Heart right ventricle (tissue), 16 donors: ENCODE data around the gene ADM2. TPM values are rescaled to one million over a fixed set of nuclear protein-coding genes. Genes with fewer than 3 reads are reported as not detected.
"Not testable (repeated sequence)": the region's sequence is repeated elsewhere in the genome, so short reads cannot be mapped to it uniquely, and the experiment has no call there.

Experiments
- ATAC-seq, 8 donors: fragments of 200-7000 bp; cut with Tn5 transposase; one replicate each; pipeline ENCODE4 v1.9.1; 2020; ENCODE audit warnings: mild to moderate bottlenecking in 8 of 8, moderate library complexity in 8 of 8, moderate number of reproducible peaks in 1 of 8
- DNase-seq, 2 donors: peaks; one replicate each; pipeline ENCODE4 v3.0.0-alpha.2; 2020
- H3K27ac ChIP-seq, 10 donors: fragments of 200-600 bp; sonication (generic) in 2 of 10; one replicate each; pipeline versions ENCODE4 v1.5.0 to v1.8.0; 2020 to 2022; ENCODE audit warnings: mild to moderate bottlenecking in 3 of 10
- H3K27me3 ChIP-seq, 7 donors: fragments of 200-600 bp; one replicate each; pipeline ENCODE4 v1.8.0; 2021 to 2022; ENCODE audit warnings: mild to moderate bottlenecking in 2 of 7
- H3K36me3 ChIP-seq, 9 donors: fragments of 200-600 bp; sonication (generic) in 1 of 9; one replicate each; pipeline versions ENCODE4 v1.5.0 to v1.8.0; 2020 to 2022; ENCODE audit warnings: mild to moderate bottlenecking in 2 of 9
- H3K4me1 ChIP-seq, 9 donors: fragments of 200-600 bp; sonication (generic) in 1 of 9; one replicate each; pipeline versions ENCODE4 v1.5.0 to v1.8.0; 2020 to 2022; ENCODE audit warnings: mild to moderate bottlenecking in 4 of 9
- H3K4me3 ChIP-seq, 10 donors: fragments of 200-600 bp; sonication (generic) in 2 of 10; one replicate each; pipeline versions ENCODE4 v1.5.0 to v1.8.0; 2020 to 2022; ENCODE audit warnings: mild to moderate bottlenecking in 7 of 10, moderate library complexity in 2 of 10
- H3K9me3 ChIP-seq, 11 donors: fragments of 200-600 bp in 10 of 11; sonication (generic) in 2 of 11; one replicate each; pipeline versions ENCODE4 v1.5.0 to v1.8.0; 2013 to 2022; ENCODE audit warnings: mild to moderate bottlenecking in 2 of 11, control low read depth in 1 of 11, moderate library complexity in 1 of 11
- WGBS, 2 donors: extraction: QIAGEN DNeasy Blood & Tissue Kit; methylation state at CpG; one replicate each; pipeline ENCODE4 v1.1.7; 2013; ENCODE audit warnings: inconsistent platforms in 1 of 2; 5-methylcytosine and 5-hydroxymethylcytosine counted together
- intact Hi-C, 10 donors: fragments of 100-400 bp; cut with DNase I; formaldehyde crosslinking; loops; one replicate each; pipeline versions ENCODE4 v1.11.1 to v1.14.2; 2022
- polyA plus RNA-seq, 2 donors: library from polyadenylated mRNA; stranded (reverse); fragments of 200-250 nt; gene quantifications; one replicate each; pipeline ENCODE4 v1.2.3, GENCODE V29; 2013
- total RNA-seq, 10 donors: library from RNA; stranded (reverse); fragmentation: NEBNext Ultra II Directional in 3 of 10; extraction: Animal tissue kit (Norgen Biotek cat#: 25700) in 3 of 10; gene quantifications; one replicate each; pipeline versions ENCODE4 v1.2.1 to v1.2.4, GENCODE V29; 2021 to 2023
- TF ChIP-seq, protein P1 (sequence below), 9 donors: fragments of 200-600 bp; sonication (generic) in 2 of 9; IDR thresholded peaks; one replicate each; pipeline versions ENCODE4 v1.5.0 to v1.8.0; 2021 to 2022; ENCODE audit warnings: antibody characterized with exemption in 9 of 9, mild to moderate bottlenecking in 5 of 9, moderate library complexity in 1 of 9
- donor health status: Arrhythmogenic right ventricular cardiomyopathy.
- donor health status: ischemic (EF 13 %, LVEDD 7.1; RV severe dilation, severe dysfunction).
- donor health status: healthy with polysubstance abuse.
- donor health status: DM: no; HTN: yes; CAD: no.
- donor health status: DM: no; HTN: no; CAD: no.
- donor health status: ischemic (EF 25% LVEDD 6.9; RV normal size, moderate dysfunction).
- donor health status: ischemic (EF 25% LVEDD 5.7; RV mildly dilated, moderate dysfunction).
- donor health status: healthy.
- donor health status: DM: yes; HTN: yes; CAD: no.
- donor health status: Ischemic cardiomyopathy.
- donor health status: ischemic (EF 35%, LVEDD 5.7; RV mildly dilated, moderate dysfunction).
- donor health status: nonischemic (EF 11% LVEDD 7.7; RV severe dilation, severe dysfunction).
- donor health status: DM: yes; HTN: yes; CAD: no.
- donor health status: PGD.
- donor health status: ischemic (EF 29% LVEDD 5.4; RV normal size, mild dysfunction).
- donor health status: nonischemic (EF 23%, LVEDD 6.1; RV moderate dilation, normal function).

The ADM2 gene
- total and polyA plus RNA-seq, 12 donors, result 0.07 to 0.53 (median 0.15) TPM; not detected in 7

DNA sequence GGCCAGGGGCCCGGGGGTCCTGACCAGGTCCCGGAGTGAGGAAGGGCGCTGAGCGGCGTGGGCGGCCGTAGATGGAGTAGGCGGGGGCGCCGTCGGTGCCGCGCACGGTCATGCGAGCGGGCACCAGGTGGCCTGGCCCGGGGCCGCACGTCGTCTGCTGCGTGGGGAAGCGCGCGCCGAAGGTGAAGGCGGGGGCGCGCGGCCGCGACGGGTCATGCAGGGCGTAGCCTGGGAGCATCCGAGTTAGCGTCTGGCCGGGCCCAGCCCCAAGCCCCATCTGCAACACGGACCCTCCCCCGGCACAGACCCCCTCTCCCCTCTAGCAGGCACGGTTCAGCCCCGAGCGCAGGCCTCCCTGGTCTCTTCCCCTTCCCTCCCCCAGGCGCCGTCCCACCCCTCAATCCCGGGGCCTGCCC, 50.2 kb downstream of the ADM2 start:
- Histone ChIP-seq H3K27ac (peak overlapping the region; percentile 84 to 99 (median 95)), H3K9me3 (no peaks in the 10 kb centered on the region), H3K36me3 (peaks cover 0 to 18% (median 0%) of the 10 kb centered on the region in 9 donors), H3K4me3 (peak overlapping the region; percentile 40 to 86 (median 71)), H3K27me3 (peaks cover 3 to 59% (median 25%) of the 10 kb centered on the region in 7 donors), H3K4me1 (peaks cover 9 to 70% (median 44%) of the 10 kb centered on the region in 9 donors)
- ATAC-seq (peak; percentile 5 to 31 (median 23)), DNase-seq (peak; percentile 52 to 67)
- TF ChIP-seq, protein P1, sequence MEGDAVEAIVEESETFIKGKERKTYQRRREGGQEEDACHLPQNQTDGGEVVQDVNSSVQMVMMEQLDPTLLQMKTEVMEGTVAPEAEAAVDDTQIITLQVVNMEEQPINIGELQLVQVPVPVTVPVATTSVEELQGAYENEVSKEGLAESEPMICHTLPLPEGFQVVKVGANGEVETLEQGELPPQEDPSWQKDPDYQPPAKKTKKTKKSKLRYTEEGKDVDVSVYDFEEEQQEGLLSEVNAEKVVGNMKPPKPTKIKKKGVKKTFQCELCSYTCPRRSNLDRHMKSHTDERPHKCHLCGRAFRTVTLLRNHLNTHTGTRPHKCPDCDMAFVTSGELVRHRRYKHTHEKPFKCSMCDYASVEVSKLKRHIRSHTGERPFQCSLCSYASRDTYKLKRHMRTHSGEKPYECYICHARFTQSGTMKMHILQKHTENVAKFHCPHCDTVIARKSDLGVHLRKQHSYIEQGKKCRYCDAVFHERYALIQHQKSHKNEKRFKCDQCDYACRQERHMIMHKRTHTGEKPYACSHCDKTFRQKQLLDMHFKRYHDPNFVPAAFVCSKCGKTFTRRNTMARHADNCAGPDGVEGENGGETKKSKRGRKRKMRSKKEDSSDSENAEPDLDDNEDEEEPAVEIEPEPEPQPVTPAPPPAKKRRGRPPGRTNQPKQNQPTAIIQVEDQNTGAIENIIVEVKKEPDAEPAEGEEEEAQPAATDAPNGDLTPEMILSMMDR (IDR thresholded peaks at IDR 0.05), result no peak
- WGBS, 2 donors, result 1 to 2% methylated on average over 24 to 44 of the region's 44 CpGs
- intact Hi-C loops, result loop anchor here in 2 of 10 donors (5.0 kb wide), 1 partner anchor 91 kb away; no protein-coding TSS in a partner anchor

DNA sequence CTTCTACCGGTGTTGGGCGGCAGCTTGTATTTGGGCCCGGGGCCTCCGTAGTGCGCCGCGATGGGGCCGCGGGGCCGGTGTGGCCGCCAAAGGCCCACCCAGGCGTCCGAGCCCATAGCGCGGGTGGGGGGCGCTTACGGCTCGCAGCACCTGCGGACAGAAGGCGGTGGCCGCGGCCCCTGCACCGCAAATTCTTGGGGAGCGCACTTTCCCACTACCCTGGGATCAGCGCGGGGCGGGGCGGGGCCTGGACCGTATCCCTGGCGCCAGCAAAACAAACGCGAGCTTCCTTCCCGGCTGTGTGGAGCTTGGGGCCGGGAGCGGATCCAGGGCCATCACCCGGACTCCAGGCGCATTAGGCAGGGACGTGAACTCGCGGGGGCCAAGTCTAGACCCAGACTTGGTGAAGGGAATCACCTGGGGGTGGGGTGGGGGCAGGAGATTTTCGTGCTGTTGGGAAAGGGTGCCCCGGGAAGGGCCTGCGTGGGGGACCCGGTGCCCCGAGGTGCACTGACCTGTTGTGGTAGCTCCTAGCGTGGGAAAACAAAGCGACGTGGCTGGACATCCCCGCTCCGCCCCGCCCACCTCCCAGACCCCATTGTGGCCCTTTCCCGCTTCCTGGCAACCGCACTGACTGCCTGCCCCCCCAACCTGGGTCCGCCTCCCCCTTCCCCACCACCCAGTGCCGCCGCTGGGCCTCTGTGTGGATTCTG, 50.8 kb downstream of the ADM2 start:
- peak overlapping the region; percentile 40 to 86 (median 71) for H3K4me3 ChIP-seq
- 3% methylated on average over 44 to 56 of the region's 56 CpGs for WGBS, 2 donors
- peak; percentile 87 to 90 for DNase-seq
- H3K4me1 ChIP-seq, result peaks cover 9 to 70% (median 39%) of the 10 kb centered on the region in 9 donors
- no peaks in the 10 kb centered on the region for H3K9me3 ChIP-seq
- H3K36me3 ChIP-seq, result peaks cover 0 to 18% (median 0%) of the 10 kb centered on the region in 9 donors
- H3K27ac ChIP-seq, result peak overlapping the region; percentile 84 to 99 (median 95)
- peak; percentile 55 to 75 (median 68) for ATAC-seq
- TF ChIP-seq, protein P1 (IDR thresholded peaks at IDR 0.05), result no peak
- peaks cover 3 to 63% (median 25%) of the 10 kb centered on the region in 7 donors for H3K27me3 ChIP-seq
- intact Hi-C loops, result loop anchor here in 2 of 10 donors (5.0 kb wide), 1 partner anchor 90 kb away; no protein-coding TSS in a partner anchor

DNA sequence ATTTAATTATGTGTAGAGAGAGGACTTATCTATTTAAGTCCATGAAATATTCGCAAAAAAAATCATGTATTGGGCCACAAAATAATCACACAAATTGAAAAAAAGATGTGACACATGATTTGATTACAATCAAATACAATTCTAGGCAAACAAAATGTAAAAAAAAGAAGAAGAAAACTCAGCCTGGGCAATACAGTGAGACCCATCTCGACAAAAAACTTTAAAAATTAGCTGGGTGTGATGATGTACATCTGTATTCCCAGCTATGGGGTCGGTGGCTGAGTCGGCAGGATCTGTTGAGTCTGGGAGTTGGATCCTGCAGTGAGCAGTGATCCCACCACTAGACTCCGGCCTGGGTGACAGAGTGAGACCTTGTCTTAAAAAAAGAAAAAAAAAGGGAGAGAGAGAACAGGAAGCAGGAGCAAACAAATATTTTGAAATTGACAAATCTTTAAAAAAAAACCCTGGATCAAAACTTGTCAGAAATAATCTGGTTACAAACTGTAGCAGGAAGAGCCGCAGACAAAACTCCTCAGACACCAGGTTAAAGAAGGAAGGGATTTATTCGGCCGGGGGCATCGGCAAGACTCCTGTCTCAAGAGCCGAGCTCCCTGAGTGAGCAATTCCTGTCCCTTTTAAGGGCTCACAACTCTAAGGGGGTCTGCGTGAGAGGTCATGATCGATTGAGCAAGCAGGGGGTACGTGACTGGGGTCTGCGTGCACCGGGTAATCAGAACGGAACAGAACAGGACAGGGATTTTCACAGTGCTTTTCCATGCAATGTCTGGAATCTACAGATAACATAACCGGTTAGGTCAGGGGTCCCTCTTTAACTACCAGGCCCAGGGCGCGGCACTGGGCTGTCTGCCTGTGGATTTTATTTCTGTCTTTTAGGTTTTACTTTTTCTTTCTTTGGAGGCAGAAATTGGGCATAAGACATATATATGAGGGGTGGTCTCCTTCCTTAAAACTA, 51.8 kb downstream of the ADM2 start:
- Histone ChIP-seq H3K4me3 (peak overlapping the region in 8 of 10 donors; percentile 57 to 86 (median 73)), H3K4me1 (peaks cover 9 to 70% (median 36%) of the 10 kb centered on the region in 9 donors), H3K27ac (peak overlapping the region; percentile 84 to 99 (median 95)), H3K36me3 (peaks cover 0 to 9% (median 0%) of the 10 kb centered on the region in 9 donors), H3K9me3 (no peaks in the 10 kb centered on the region), H3K27me3 (peaks cover 3 to 63% (median 25%) of the 10 kb centered on the region in 7 donors)
- WGBS, 2 donors, result 70% methylated on average over 19 of the region's 19 CpGs
- ATAC-seq, result no peak
- DNase-seq, result no peak
- intact Hi-C loops, result loop anchor here in 2 of 10 donors (5.0 kb wide), 1 partner anchor 89 kb away; no protein-coding TSS in a partner anchor
- TF ChIP-seq, protein P1 (IDR thresholded peaks at IDR 0.05), result no peak

DNA sequence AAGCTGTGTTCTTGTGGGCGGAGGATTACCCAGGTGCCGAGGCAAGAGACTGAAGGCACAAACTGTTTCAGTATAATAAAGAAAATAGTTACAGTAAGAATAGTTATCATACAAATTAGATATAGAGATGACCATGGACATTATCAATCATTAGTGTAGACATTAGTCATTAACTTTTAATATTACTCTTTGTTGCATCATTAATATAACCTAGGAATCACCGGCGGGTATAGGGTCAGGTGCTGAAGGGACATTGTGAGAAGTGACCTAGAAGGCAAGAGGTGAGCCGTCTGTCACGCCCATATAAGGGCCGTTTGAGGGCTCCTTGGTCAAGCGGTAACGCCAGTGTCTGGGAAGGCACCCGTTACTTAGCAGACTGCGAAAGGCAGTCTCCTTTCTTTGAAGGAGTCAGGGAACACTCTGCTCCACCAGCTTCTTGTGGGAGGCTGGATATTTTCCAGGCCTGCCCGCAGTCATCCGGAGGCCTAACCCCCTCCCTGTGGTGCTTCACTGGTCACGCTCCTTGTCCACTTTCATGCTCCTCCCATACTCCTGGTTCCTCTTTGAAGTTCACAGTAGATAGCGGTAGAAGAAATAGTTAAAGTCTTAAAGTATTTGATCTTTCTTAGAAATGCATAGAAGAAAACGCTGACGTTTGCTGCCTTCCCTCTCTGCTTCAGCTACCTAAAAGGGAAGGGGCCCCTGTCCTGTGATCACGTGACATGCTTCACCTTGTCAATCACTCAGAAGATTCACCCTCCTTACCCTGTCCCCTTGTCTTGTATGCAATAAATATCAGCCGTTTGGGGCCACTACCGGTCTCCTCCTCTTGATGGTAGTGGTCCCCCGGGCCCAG, 52.7 kb downstream of the ADM2 start:
- peaks cover 9 to 70% (median 39%) of the 10 kb centered on the region in 9 donors for H3K4me1 ChIP-seq
- not testable (repeated sequence) for ATAC-seq, DNase-seq, H3K36me3 ChIP-seq, H3K9me3 ChIP-seq, H3K4me3 ChIP-seq
- intact Hi-C loops, result loop anchor here in 2 of 10 donors (5.0 kb wide), 1 partner anchor 88 kb away; no protein-coding TSS in a partner anchor
- H3K27ac ChIP-seq, result peak overlapping the region in 4 of 10 donors; percentile 2 to 99 (median 71)
- 47 to 52% methylated on average over 21 of the region's 21 CpGs for WGBS, 2 donors
- H3K27me3 ChIP-seq, result peaks cover 3 to 63% (median 24%) of the 10 kb centered on the region in 7 donors
